Muscle layer of colon (tissue), 2 donors: Measurements from ENCODE around the gene LDB1.

Experiments used
- H3K27ac ChIP-seq: one replicate; pipeline ENCODE4 v1.7.0; 2013; ENCODE audit warnings: low read depth, mild to moderate bottlenecking, low read length, moderate library complexity
- H3K27me3 ChIP-seq, 2 donors: one replicate each; pipeline ENCODE4 v1.7.0; 2013; ENCODE audit warnings: low read length in 2 of 2, mild to moderate bottlenecking in 2 of 2; ENCODE audit not compliant: insufficient read depth in 2 of 2, control insufficient read depth in 1 of 2
- H3K36me3 ChIP-seq: one replicate; pipeline ENCODE4 v1.7.0; 2013; ENCODE audit warnings: mild to moderate bottlenecking, low read length; ENCODE audit not compliant: insufficient read depth
- H3K4me1 ChIP-seq: one replicate; pipeline ENCODE4 v1.7.0; 2013; ENCODE audit warnings: mild to moderate bottlenecking, low read length; ENCODE audit not compliant: insufficient read depth
- H3K4me3 ChIP-seq, 2 donors: one replicate each; pipeline ENCODE4 v1.7.0; 2013; ENCODE audit warnings: low read length in 2 of 2, low read depth in 1 of 2, mild to moderate bottlenecking in 1 of 2, moderate library complexity in 1 of 2
- H3K9ac ChIP-seq: one replicate; pipeline ENCODE4 v1.7.0; 2013; ENCODE audit warnings: low read length
- H3K9me3 ChIP-seq: one replicate; pipeline ENCODE4 v1.7.0; 2013; ENCODE audit warnings: mild to moderate bottlenecking, low read length
- donor health status: abdominal sarcoma.
- donor health status: Adenocarcinoma of cecum.

The LDB1 gene

GRCh38 chr10:102102421-102102820 lies 17.7 kb downstream of the LDB1 start:
- H3K27me3 ChIP-seq = no peaks in the 10 kb centered on the region
- H3K4me3 ChIP-seq = no peak overlapping the region

DNA sequence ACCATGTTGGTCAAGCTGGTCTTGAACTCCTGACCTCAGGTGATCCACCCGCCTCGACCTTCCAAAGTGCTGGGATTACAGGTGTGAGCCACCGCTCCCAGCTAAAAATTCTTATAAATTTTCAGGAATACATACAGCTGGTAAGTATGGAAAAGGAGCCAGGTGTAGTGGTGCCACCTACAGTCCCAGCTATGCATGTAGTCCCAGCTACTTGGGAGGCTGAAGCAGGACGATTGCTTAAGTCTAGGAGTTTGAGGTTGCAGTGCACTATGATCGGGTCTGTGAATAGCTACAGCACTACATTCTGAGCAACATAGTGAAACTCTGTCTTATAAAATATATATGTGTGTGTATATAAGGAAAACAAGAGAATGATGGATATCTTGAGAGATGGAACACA lies 19.0 kb downstream of the LDB1 start:
- Histone ChIP-seq H3K4me1 (no peaks in the 10 kb centered on the region), H3K4me3 (no peak overlapping the region), H3K9ac (no peak overlapping the region), H3K27ac (no peak overlapping the region), H3K9me3 (no peaks in the 10 kb centered on the region), H3K36me3 (peaks cover 3% of the 10 kb centered on the region), H3K27me3 (no peaks in the 10 kb centered on the region)

More at GRCh38 chr10:102102421-102102820, 17.7 kb downstream of the LDB1 start:
- H3K9ac ChIP-seq = no peak overlapping the region
- H3K27ac ChIP-seq = no peak overlapping the region
- no peaks in the 10 kb centered on the region for H3K4me1 ChIP-seq
- H3K36me3 ChIP-seq = peaks cover 3% of the 10 kb centered on the region
- H3K9me3 ChIP-seq = no peaks in the 10 kb centered on the region

DNA sequence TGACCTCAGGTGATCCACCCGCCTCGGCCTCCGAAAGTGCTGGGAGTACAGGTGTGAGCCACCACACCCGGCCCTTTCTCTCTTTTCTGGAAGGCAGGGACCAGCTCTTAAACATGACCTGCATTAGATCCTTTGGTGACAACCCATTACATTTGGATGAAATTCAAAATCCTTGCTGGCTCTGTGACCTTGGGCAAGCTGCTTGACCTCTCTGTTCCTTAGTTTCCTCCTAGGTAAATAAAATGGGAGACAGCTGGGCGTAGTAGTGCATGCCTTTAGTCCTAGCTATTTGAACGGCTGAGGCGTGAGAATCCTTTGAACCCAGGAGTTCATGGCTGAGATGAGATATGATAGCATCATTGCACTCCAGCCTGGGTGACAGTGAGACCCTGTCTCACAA lies 23.7 kb downstream of the LDB1 start:
- Histone ChIP-seq H3K4me3 (no peak overlapping the region), H3K9ac (no peak overlapping the region), H3K27ac (no peak overlapping the region), H3K9me3 (no peaks in the 10 kb centered on the region), H3K4me1 (no peaks in the 10 kb centered on the region), H3K36me3 (peaks cover 3% of the 10 kb centered on the region), H3K27me3 (no peaks in the 10 kb centered on the region)

DNA sequence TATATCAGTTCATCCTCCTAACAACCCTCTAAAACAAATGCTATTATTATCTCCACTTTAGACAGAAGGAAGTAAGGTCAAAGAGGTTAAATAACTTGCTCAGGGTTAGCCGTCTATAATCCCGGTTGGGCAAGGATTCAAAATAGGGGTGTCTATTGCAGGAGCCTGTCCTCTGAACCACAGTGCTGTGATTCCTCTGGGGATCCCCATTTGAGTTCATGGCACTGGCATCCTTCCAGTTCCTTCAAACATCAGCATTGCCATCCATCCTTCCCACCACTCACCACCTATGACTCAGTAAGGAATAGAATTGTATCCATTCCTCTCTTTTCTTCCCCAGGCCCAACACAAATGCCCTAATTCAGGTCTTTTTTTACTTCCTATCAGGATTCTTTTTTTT lies 29.4 kb downstream of the LDB1 start:
- Histone ChIP-seq H3K4me1 (no peaks in the 10 kb centered on the region), H3K9me3 (no peaks in the 10 kb centered on the region), H3K4me3 (no peak overlapping the region), H3K9ac (no peak overlapping the region), H3K27me3 (no peaks in the 10 kb centered on the region), H3K27ac (no peak overlapping the region), H3K36me3 (no peaks in the 10 kb centered on the region)

GRCh38 chr10:102086196-102086595 lies 34.0 kb downstream of the LDB1 start:
- no peaks in the 10 kb centered on the region for H3K27me3 ChIP-seq
- no peak overlapping the region for H3K4me3 ChIP-seq
- H3K4me1 ChIP-seq = no peaks in the 10 kb centered on the region
- no peak overlapping the region for H3K9ac ChIP-seq
- H3K36me3 ChIP-seq = no peaks in the 10 kb centered on the region
- no peak overlapping the region for H3K27ac ChIP-seq
- H3K9me3 ChIP-seq = no peaks in the 10 kb centered on the region

GRCh38 chr10:102085336-102085735 lies 34.8 kb downstream of the LDB1 start:
- H3K4me1 ChIP-seq = no peaks in the 10 kb centered on the region
- H3K27me3 ChIP-seq = no peaks in the 10 kb centered on the region
- no peak overlapping the region for H3K4me3 ChIP-seq
- H3K9me3 ChIP-seq = no peaks in the 10 kb centered on the region
- no peak overlapping the region for H3K9ac ChIP-seq
- no peak overlapping the region for H3K27ac ChIP-seq
- no peaks in the 10 kb centered on the region for H3K36me3 ChIP-seq

- Histone ChIP-seq H3K9me3 (no peaks in the 10 kb centered on the region), H3K27ac (no peak overlapping the region), H3K4me3 (no peak overlapping the region), H3K36me3 (no peaks in the 10 kb centered on the region), H3K4me1 (no peaks in the 10 kb centered on the region), H3K9ac (no peak overlapping the region), H3K27me3 (no peaks in the 10 kb centered on the region)
Observed at GRCh38 chr10:102083541-102083940, 36.6 kb downstream of the LDB1 start.

DNA sequence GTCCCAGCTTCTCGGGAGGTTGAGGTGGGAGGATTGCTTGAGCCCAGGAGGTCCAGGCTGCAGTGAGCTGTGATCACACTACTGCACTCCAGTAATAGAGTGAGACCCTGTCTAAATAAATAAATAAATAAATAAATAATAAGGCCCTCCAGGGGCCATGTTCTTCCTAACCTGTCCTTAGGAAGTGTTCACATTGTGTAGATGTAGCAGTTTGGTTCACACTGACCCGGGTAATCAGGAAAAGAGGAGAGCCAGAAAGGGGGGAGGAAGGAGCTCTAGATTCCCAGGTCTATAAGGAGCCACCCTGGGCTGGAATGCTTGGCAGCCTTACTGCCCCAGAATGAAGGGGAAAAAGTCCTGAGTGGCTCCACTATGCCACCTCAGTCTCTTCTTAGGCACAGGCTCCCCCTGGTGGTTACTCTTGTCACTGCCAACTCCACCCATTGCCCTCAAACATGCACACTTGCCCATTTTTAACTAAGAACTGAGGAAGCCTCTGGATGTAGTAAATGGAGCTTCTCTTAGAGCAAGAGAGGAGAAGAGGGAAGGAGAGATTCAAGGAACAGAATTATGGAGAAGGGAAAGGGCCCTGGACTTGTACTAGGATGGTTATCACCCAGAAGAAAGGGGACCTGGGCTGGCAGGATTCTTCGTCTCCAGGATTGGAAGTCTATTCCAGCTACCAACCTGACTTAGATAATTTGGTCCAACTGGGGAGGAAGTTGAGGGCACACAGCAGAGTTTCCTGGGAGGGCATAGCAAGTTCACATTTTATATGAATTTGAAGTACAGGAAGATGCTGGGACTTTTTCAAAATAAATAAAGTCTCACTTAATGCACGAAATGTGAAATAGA lies 47.3 kb downstream of the LDB1 start:
- peaks cover 23% of the 10 kb centered on the region for H3K4me1 ChIP-seq
- no peak overlapping the region for H3K27ac ChIP-seq
- no peak overlapping the region for H3K4me3 ChIP-seq
- no peak overlapping the region for H3K9ac ChIP-seq
- H3K27me3 ChIP-seq = no peaks in the 10 kb centered on the region
- peaks cover 14% of the 10 kb centered on the region for H3K36me3 ChIP-seq
- no peaks in the 10 kb centered on the region for H3K9me3 ChIP-seq

DNA sequence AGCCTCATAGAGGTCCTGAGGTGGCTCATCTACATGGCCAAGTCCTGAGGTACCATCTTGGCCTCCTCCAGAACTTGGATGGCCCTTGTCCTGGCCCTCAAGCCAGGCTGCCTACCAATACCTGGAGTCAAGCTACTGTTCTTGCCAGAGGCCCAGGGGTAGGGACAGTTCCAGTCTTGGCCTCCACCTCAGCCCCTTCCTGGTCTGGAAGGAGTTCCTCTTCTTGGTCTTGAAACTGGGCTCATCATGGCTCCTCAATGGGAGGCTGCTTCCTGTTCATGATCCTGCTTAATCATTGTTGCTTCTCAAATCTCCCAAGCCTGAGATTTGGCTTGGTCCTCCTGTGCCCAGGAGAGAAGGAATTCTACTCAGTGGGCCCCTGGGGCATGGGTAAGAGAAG lies 51.1 kb downstream of the LDB1 start:
- H3K9ac ChIP-seq = no peak overlapping the region
- no peaks in the 10 kb centered on the region for H3K27me3 ChIP-seq
- peaks cover 23% of the 10 kb centered on the region for H3K36me3 ChIP-seq
- no peaks in the 10 kb centered on the region for H3K9me3 ChIP-seq
- peaks cover 43% of the 10 kb centered on the region for H3K4me1 ChIP-seq
- no peak overlapping the region for H3K4me3 ChIP-seq
- no peak overlapping the region for H3K27ac ChIP-seq

DNA sequence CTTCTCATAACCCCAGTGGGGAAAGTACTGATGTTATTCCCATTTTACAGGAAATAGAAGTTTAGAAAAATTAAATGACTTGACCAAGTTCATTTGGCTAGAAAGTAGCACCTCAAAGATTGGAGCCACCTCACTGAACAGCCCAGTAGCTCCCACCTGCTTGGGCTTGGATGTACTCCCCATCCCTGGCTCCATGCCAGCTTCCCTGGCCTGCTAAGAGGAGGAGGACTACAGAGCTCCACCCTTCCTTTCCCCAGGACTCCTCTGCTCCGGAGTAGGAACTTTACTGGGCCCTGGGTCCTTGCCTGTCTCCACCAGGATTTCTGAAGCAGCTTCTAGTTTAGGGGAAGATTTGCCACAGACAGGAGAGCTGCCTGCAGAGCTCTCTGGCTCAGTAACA lies 52.0 kb downstream of the LDB1 start:
- no peak overlapping the region for H3K9ac ChIP-seq
- H3K4me3 ChIP-seq = no peak overlapping the region
- H3K27me3 ChIP-seq = no peaks in the 10 kb centered on the region
- H3K36me3 ChIP-seq = peaks cover 23% of the 10 kb centered on the region
- peaks cover 42% of the 10 kb centered on the region for H3K4me1 ChIP-seq
- no peak overlapping the region for H3K27ac ChIP-seq
- H3K9me3 ChIP-seq = no peaks in the 10 kb centered on the region

- Histone ChIP-seq H3K4me3 (no peak overlapping the region), H3K36me3 (peaks cover 23% of the 10 kb centered on the region), H3K4me1 (peaks cover 36% of the 10 kb centered on the region), H3K27ac (no peak overlapping the region), H3K9ac (no peak overlapping the region), H3K9me3 (no peaks in the 10 kb centered on the region), H3K27me3 (no peaks in the 10 kb centered on the region)
Observed at GRCh38 chr10:102067091-102067916, 52.9 kb downstream of the LDB1 start.
